Memory B cell (primary cell): Measurements from ENCODE around the gene C12orf56.
"Not testable (repeated sequence)": the region's sequence is repeated elsewhere in the genome, so short reads cannot be mapped to it uniquely, and the experiment has no call there.

Experiments
- ATAC-seq: fragments of 150-1000 bp; cut with Tn5 transposase; 2 replicates; pipeline ENCODE4 v1.10.0; 2021; ENCODE audit warnings: low read depth, mild to moderate bottlenecking, moderate library complexity
- DNase-seq, 2 donors: peaks; one replicate each; pipeline ENCODE4 v3.0.0; 2022; ENCODE audit warnings: low spot score in 2 of 2
- H3K27ac Mint-ChIP-seq: one replicate; pipeline ENCODE4 v1.8.0; 2022; ENCODE audit warnings: mild to moderate bottlenecking, moderate library complexity, mixed read lengths
- H3K27me3 Mint-ChIP-seq: one replicate; pipeline ENCODE4 v1.8.0; 2022; ENCODE audit warnings: mixed read lengths
- H3K36me3 Mint-ChIP-seq: one replicate; pipeline ENCODE4 v1.8.0; 2022; ENCODE audit warnings: mild to moderate bottlenecking, mixed read lengths
- H3K4me1 Mint-ChIP-seq: one replicate; pipeline ENCODE4 v1.8.0; 2022; ENCODE audit warnings: mixed read lengths
- H3K4me3 Mint-ChIP-seq: one replicate; pipeline ENCODE4 v1.8.0; 2022; ENCODE audit warnings: mild to moderate bottlenecking, moderate library complexity, mixed read lengths
- H3K9me3 Mint-ChIP-seq: one replicate; pipeline ENCODE4 v1.8.0; 2022; ENCODE audit warnings: mixed read lengths

Gene C12orf56

DNA sequence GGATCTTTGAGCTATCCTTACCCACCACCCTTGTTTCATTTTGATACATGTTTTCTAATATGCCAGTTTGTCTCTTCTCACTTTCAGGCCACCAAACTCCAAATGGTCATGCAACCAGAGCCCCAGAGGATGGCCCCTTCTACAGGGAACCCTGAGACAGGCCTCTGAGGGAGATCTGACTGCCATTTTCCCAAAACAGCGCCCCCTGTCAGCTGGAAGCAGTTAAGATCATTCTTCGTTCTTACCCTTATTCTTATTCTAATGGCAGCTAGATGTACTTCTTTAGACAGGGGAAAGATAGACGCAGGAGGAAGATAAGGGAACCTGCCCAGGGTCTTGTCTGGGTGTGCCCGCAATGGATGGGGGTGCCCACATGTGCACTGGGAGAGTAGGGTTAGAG, 38.4 kb downstream of the C12orf56 start:
- ATAC-seq (no peak), DNase-seq (no peak)
- peaks cover 3% of the 10 kb centered on the region for H3K36me3 Mint-ChIP-seq
- H3K27me3 Mint-ChIP-seq: peaks cover 2% of the 10 kb centered on the region
- peaks cover 15% of the 10 kb centered on the region for H3K9me3 Mint-ChIP-seq
- H3K27ac Mint-ChIP-seq: no peak overlapping the region
- H3K4me1 Mint-ChIP-seq: no peaks in the 10 kb centered on the region
- H3K4me3 Mint-ChIP-seq: no peak overlapping the region

DNA sequence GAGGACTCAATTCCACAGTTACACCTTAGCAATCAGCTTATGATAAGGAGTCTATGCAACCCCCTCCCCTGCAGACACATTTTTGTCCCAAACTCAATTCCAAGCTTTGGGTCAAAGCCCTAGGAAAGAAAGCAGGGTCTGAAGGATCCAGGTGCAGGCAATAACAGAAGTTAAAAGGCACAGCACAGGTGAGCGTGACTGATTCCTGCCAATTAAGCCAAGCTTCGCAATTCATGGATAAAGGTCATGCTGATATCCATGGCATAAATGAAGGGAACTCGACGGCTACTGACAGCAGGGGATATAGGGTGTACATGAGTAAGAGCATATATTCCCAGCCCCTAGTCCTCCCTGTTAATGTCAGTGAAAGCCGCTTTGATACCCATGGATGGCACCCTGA, 39.3 kb downstream of the C12orf56 start:
- no peak overlapping the region for H3K27ac Mint-ChIP-seq
- peaks cover 12% of the 10 kb centered on the region for H3K9me3 Mint-ChIP-seq
- no peak for DNase-seq
- no peaks in the 10 kb centered on the region for H3K4me1 Mint-ChIP-seq
- peaks cover 2% of the 10 kb centered on the region for H3K27me3 Mint-ChIP-seq
- peaks cover under 1% of the 10 kb centered on the region for H3K36me3 Mint-ChIP-seq
- no peak overlapping the region for H3K4me3 Mint-ChIP-seq
- ATAC-seq: no peak

DNA sequence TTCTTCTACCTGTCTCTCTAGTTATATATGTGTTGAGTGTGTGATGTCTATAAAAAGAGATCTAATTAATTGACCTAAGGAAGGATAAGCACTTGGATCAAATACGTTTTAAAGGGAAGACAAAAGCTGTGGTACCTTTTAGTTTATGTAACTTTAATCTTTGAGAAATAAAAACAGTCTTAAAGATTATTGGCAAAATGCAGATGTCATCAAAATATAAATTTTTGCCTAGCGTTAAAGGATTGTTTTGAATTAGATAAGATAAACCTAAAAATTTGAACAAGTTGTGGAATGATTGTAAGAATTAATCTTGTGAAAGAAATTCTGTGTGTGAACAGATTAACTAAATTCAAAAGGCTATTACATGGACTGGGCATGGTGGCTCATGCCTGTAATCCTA, 42.9 kb downstream of the C12orf56 start:
- Mint-ChIP-seq H3K4me1 (no peaks in the 10 kb centered on the region), H3K9me3 (peaks cover 11% of the 10 kb centered on the region), H3K36me3 (no peaks in the 10 kb centered on the region), H3K27me3 (peaks cover 3% of the 10 kb centered on the region), H3K27ac (no peak overlapping the region), H3K4me3 (no peak overlapping the region)
- ATAC-seq (no peak), DNase-seq (no peak)

DNA sequence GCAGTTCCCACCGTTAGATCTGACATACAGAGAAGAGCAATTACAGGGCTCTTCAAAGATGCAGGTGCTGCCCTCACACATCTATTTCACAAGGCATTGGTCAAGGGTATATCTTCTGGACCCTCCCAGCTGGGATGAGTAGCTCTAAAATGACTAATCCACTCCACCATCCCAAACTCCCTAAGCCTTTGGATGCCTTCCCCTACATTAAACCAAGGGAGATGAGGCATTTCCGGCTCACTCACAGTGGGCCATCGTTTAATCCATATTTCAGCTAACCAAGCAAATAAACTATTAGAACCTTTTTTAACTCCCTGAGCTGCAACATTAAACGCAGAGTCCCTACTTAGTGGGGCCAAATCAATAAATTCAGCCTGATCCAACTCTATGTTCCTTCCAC, 45.9 kb downstream of the C12orf56 start:
- H3K4me1 Mint-ChIP-seq, ATAC-seq, DNase-seq: not testable (repeated sequence)

DNA sequence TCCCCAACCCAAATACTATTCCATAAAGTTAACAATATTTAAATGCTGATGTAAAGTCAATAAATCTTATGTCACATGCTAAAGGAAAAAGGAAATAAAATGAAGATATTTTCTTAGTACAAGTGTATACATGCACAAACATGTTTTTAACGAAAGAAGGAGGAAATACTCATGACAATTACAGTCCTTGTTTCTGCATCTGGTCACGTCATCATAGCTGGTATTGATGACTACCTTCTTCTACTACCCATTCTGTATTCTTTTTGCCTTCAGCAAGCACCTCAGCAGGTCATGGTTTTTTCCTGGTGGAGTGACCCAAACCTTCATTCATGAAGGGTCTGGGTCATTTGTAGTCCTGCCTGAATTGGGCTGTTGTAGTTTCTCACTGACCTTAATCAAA, 50.0 kb downstream of the C12orf56 start:
- H3K27ac Mint-ChIP-seq, H3K27me3 Mint-ChIP-seq, DNase-seq, H3K4me3 Mint-ChIP-seq, ATAC-seq, H3K4me1 Mint-ChIP-seq, H3K36me3 Mint-ChIP-seq, H3K9me3 Mint-ChIP-seq: not testable (repeated sequence)

More for the DNA sequence above, 45.9 kb downstream of the C12orf56 start:
- not testable (repeated sequence) for H3K4me3 Mint-ChIP-seq, H3K36me3 Mint-ChIP-seq, H3K9me3 Mint-ChIP-seq, H3K27me3 Mint-ChIP-seq, H3K27ac Mint-ChIP-seq

DNA sequence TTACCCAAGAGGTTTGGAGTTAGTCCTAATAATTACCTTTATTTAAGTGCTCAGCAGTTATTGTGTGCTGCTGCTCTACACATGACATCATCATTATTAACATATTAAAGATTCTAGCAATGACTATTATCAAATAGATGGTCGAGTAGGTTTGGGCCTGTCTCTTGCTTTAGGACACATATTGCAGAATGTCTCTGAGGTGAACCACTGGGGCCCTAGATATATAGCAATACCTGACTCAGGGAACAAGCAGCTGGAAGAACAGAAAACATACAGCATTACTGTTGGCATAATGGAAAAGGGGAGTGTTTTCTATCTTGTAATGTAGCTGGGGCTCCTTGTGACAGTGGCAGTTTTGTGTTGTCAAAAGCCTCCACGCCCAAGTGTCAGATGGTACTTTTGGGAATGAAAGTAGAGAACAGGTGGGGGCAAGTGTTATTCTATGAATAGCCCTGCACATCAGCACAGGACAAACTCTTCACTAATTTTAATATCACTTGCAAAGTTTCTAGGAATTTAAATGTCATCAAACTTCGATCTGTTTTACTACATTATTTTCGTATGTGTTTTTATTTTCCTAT, 54.6 kb downstream of the C12orf56 start:
- DNase-seq (no peak), ATAC-seq (no peak)
- Mint-ChIP-seq H3K36me3 (peaks cover 1% of the 10 kb centered on the region), H3K27me3 (no peaks in the 10 kb centered on the region), H3K4me1 (no peaks in the 10 kb centered on the region), H3K9me3 (peaks cover 3% of the 10 kb centered on the region), H3K4me3 (no peak overlapping the region), H3K27ac (no peak overlapping the region)

DNA sequence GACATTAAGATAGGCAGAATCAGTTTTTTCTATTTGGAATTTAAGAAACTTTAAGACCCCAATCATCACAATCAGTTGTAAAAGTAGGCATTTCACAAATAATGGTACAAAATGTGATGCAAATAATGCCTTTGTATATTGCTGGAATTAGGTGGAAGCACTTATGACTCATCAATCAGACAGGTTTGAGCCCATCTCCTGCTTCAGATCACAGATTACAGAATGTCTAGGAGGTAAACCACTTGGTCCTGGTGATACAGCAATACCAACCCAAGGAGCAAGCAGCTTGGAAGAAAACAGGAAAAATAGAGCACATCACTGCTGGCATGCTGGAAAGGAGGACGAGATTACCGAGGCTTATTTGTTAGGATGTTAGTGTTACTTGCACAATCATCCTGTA, 57.6 kb downstream of the C12orf56 start:
- H3K9me3 Mint-ChIP-seq: peaks cover 4% of the 10 kb centered on the region
- no peak overlapping the region for H3K4me3 Mint-ChIP-seq
- H3K27ac Mint-ChIP-seq: no peak overlapping the region
- no peaks in the 10 kb centered on the region for H3K4me1 Mint-ChIP-seq
- peaks cover 2% of the 10 kb centered on the region for H3K27me3 Mint-ChIP-seq
- no peaks in the 10 kb centered on the region for H3K36me3 Mint-ChIP-seq
- ATAC-seq: no peak
- DNase-seq: no peak

DNA sequence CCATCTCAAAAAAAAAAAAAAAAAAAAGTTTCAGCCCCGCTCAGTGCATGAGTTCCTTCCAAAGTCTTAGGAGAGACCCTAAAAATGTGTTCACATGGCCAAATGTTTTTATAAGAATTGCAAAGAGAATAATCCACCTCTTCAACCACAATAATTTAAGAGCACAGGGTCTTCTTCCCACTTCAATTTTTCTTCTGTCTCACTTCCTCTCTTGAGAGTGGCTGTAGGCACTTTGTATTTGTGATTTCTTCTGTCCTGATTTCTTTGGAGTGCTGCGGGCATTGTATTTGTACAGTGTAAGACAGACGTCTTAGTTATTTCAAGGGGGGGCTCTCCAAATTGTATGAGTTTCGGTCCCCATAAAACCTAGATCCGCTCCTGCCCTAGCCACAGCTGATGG, 58.3 kb downstream of the C12orf56 start:
- Mint-ChIP-seq H3K27me3 (peaks cover 2% of the 10 kb centered on the region), H3K9me3 (peaks cover 4% of the 10 kb centered on the region), H3K27ac (no peak overlapping the region), H3K36me3 (no peaks in the 10 kb centered on the region), H3K4me3 (no peak overlapping the region), H3K4me1 (no peaks in the 10 kb centered on the region)
- ATAC-seq (no peak), DNase-seq (no peak)

DNA sequence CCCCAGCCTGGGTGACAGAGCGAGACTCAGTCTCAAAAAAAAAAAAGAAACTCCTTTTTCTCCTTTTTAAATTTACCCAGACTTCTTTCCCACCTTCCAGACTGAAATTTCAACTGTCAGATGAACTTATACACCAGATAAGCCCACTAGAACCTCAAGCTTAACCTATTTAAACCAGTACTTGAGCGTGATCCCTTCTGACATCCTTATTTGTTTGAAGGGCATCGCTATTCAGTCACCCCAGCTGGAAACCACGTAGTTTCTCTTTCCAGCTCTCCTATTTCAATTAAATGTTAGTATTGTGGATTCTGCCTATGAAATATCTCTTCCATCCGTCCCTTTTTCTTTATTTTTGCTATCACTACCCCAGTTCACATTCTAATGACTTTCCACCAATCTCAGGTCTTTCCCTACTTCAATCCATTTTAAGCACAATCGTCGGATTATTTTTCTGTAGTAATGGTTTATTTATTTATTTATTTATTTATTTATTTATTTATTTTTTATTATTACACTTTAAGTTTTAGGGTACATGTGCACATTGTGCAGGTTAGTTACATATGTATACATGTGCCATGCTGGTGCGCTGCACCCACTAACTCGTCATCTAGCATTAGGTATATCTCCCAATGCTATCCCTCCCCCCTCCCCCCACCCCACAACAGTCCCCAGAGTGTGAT, 61.4 kb downstream of the C12orf56 start:
- not testable (repeated sequence) for H3K9me3 Mint-ChIP-seq, ATAC-seq, H3K36me3 Mint-ChIP-seq, H3K4me3 Mint-ChIP-seq, H3K4me1 Mint-ChIP-seq, DNase-seq, H3K27me3 Mint-ChIP-seq, H3K27ac Mint-ChIP-seq

DNA sequence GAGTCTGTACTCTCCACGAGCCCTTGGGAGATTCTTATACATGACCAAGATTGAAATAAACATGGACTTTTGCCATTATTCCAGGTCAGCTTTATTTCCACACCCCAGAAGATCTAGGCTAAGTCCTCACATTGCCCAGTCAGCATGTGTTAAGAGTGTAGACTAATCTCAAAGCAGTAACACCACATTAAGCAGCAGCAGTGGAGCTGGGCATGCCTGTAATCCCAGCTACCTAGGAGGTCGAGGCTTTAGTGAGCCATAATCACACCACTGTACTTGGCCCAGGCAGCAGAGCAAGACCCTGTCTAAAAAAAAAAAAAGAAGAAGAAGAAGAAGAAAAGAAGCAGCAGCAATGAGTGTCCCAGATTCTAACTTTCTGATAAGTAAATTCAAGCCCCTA, 65.5 kb downstream of the C12orf56 start:
- H3K4me3 Mint-ChIP-seq: no peak overlapping the region
- H3K36me3 Mint-ChIP-seq: peaks cover 4% of the 10 kb centered on the region

DNA sequence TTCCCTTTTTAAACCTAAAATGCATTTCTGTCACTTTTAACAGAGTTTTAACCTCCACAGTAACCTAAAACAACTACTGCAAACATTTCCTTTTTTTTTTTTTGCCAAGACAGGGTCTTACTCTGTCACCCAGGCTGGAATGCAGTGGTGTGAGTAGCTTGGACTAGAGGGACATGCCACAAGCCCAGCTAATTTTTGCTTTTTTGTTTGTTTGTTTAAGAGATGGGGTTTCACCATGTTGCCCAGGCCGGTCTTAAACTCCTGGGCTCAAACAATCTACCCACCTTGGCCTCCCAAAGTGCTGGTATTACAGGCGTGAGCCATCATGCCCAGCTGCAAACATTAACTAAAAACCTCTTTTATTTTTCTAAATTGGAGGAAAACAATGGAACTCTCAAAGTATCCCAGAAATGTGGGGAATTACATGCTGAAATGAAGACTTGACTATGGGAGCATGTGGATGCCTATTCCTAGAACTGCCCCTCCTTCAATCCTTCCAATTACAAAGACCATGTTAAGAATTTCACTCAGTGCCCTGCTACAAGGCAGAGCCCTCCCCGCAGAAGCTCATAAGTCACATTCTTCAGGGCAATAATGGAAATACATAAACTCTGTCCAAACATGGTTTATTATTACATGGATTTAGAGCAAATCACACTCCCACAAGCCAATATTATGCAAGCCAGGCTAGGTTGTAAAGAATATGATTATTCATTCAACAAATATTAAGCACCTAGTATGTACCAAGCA, 66.9 kb downstream of the C12orf56 start:
- Mint-ChIP-seq H3K4me1 (no peaks in the 10 kb centered on the region), H3K27me3 (peaks cover 6% of the 10 kb centered on the region), H3K27ac (no peak overlapping the region), H3K4me3 (no peak overlapping the region), H3K36me3 (peaks cover 4% of the 10 kb centered on the region), H3K9me3 (peaks cover 5% of the 10 kb centered on the region)
- ATAC-seq (no peak), DNase-seq (no peak)

More for the DNA sequence above, 65.5 kb downstream of the C12orf56 start:
- peaks cover 6% of the 10 kb centered on the region for H3K9me3 Mint-ChIP-seq
- no peak for ATAC-seq
- no peaks in the 10 kb centered on the region for H3K4me1 Mint-ChIP-seq
- H3K27ac Mint-ChIP-seq: no peak overlapping the region
- H3K27me3 Mint-ChIP-seq: peaks cover 5% of the 10 kb centered on the region
- no peak for DNase-seq

DNA sequence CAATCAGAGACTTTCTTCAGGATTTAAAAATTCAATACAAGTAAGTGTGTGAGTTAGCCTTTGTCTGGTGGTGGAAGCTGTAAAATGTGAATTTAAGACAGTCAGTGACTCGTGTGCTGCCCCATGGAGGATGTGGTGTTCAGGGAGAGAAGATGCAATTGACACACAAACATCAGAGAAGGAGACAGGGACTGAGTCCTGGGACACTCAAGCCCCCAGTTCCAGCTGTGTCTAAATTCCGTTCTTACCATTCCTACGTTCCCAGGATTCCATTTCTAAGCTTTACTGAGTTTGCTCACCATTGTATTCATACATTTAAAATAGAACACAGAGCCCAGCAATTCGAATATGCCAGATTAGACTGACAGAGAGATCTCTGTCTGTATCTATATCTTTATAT, 67.6 kb downstream of the C12orf56 start:
- no peak for DNase-seq
- Mint-ChIP-seq H3K27ac (no peak overlapping the region), H3K4me3 (no peak overlapping the region), H3K4me1 (no peaks in the 10 kb centered on the region), H3K27me3 (peaks cover 7% of the 10 kb centered on the region), H3K36me3 (peaks cover 4% of the 10 kb centered on the region), H3K9me3 (peaks cover 5% of the 10 kb centered on the region)
- no peak for ATAC-seq

DNA sequence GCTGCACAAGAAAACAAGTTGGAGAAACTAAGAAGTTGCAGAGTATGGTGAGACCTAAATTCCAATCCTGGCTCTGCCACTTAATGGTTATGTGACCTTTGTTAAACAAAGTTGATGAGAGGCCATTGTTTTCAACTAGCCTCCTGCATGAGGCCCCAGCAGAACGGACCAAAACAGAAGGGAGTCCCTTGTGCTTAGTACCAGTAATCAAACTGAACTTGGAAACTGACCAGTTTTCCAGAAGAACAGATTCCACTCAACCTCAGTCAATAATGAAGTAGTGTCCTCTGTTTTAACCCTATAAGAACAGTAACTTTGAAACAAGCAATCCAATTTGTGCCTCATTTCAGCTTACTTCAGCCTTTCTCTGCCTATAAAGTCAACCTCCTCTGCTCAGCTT, 69.9 kb downstream of the C12orf56 start:
- H3K9me3 Mint-ChIP-seq: peaks cover 5% of the 10 kb centered on the region
- H3K27ac Mint-ChIP-seq: no peak overlapping the region
- no peak for DNase-seq
- H3K4me1 Mint-ChIP-seq: no peaks in the 10 kb centered on the region
- ATAC-seq: no peak
- peaks cover 4% of the 10 kb centered on the region for H3K36me3 Mint-ChIP-seq
- H3K4me3 Mint-ChIP-seq: no peak overlapping the region
- H3K27me3 Mint-ChIP-seq: peaks cover 4% of the 10 kb centered on the region

DNA sequence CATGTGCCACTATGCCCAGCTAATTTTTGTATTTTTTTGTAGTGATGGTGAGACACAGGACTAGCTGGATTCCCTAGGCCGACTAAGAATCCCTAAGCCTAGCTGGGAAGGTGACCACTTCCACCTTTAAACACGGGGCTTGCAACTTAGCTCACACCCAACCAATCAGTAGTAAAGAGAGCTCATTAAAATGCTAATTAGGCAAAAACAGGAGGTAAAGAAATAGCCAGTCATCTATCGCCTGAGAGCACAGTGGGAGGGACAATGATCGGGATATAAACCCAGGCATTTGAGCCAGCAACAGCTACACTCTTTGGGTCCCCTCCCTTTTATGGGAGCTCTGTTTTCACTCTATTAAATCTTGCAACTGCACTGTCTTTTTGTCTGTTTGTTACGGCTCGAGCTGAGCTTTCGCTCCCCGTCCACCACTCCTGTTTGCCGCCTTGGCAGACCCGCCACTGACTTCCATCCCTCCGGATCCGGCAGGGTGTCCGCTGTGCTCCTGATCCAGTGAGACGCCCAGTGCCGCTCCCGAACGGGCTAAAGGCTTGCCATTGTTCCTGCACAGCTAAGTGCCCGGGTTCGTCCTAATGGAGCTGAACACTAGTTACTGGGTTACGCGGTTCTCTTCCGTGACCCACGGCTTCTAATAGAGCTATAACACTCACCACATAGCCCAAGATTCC, 70.9 kb downstream of the C12orf56 start:
- not testable (repeated sequence) for H3K27ac Mint-ChIP-seq, H3K9me3 Mint-ChIP-seq, DNase-seq, H3K4me3 Mint-ChIP-seq, ATAC-seq, H3K27me3 Mint-ChIP-seq, H3K36me3 Mint-ChIP-seq, H3K4me1 Mint-ChIP-seq
